MM.1S (cell line): ENCODE measurements around the gene LOXL1.
A peak's percentile ranks its signal among the peaks of the same experiment; 100 is the strongest.

Source experiments
- DNase-seq: peaks from one replicate; pipeline ENCODE4 v3.0.0-alpha.2; 2015
- H2AFZ ChIP-seq: fragments of 300-600 bp; sonication (generic); 2 replicates; pipeline ENCODE4 v1.6.0; 2016; ENCODE audit warnings: antibody characterized with exemption, low read length
- H3F3A ChIP-seq: fragments of 300-600 bp; sonication (generic); 2 replicates; pipeline ENCODE4 v1.6.1; 2016; ENCODE audit warnings: mild to moderate bottlenecking, antibody characterized with exemption, low read length, moderate library complexity, mixed read lengths; ENCODE audit not compliant: insufficient read depth
- H3K27ac ChIP-seq: fragments of 300-600 bp; sonication (generic); 2 replicates; pipeline ENCODE4 v1.5.1; 2016; ENCODE audit warnings: mild to moderate bottlenecking, low read length
- H3K27me3 ChIP-seq: fragments of 300-600 bp; sonication (generic); replicated peaks from 2 replicates; pipeline ENCODE4 v1.6.0; 2016; ENCODE audit warnings: low read length; ENCODE audit not compliant: insufficient read depth
- H3K36me3 ChIP-seq: fragments of 300-600 bp; sonication (generic); replicated peaks from 2 replicates; pipeline ENCODE4 v1.6.1; 2016; ENCODE audit warnings: mild to moderate bottlenecking, low read length, mixed read lengths; ENCODE audit not compliant: insufficient read depth
- H3K4me1 ChIP-seq: fragments of 300-600 bp; sonication (generic); 2 replicates; pipeline ENCODE4 v1.6.1; 2016; ENCODE audit warnings: low read length, mixed read lengths
- H3K4me2 ChIP-seq: fragments of 300-600 bp; sonication (generic); 2 replicates; pipeline ENCODE4 v1.6.0; 2016; ENCODE audit warnings: low read depth, low read length
- H3K4me3 ChIP-seq: fragments of 300-600 bp; sonication (generic); 2 replicates; pipeline ENCODE4 v1.5.1; 2016; ENCODE audit warnings: low read length, mixed read lengths
- H3K79me2 ChIP-seq: fragments of 300-600 bp; sonication (generic); 2 replicates; pipeline ENCODE4 v1.6.1; 2016; ENCODE audit warnings: mixed run types, low read length, mixed read lengths
- H3K9ac ChIP-seq: fragments of 300-600 bp; sonication (generic); 2 replicates; pipeline ENCODE4 v1.6.1; 2016; ENCODE audit warnings: low read length, mixed read lengths
- H3K9me2 ChIP-seq: fragments of 300-600 bp; sonication (generic); replicated peaks from 2 replicates; pipeline ENCODE4 v1.6.1; 2016; ENCODE audit warnings: mild to moderate bottlenecking, low read length, mixed read lengths; ENCODE audit not compliant: insufficient read depth
- H3K9me3 ChIP-seq: fragments of 300-600 bp; sonication (generic); replicated peaks from 2 replicates; pipeline ENCODE4 v1.6.1; 2016; ENCODE audit warnings: mild to moderate bottlenecking, low read length, mixed read lengths; ENCODE audit not compliant: insufficient read depth
- H4K20me1 ChIP-seq: fragments of 300-600 bp; sonication (generic); 2 replicates; pipeline ENCODE4 v1.6.1; 2016; ENCODE audit warnings: mild to moderate bottlenecking, low read length, moderate library complexity, mixed read lengths; ENCODE audit not compliant: insufficient read depth
- EZH2 ChIP-seq: fragments of 300-600 bp; sonication (generic); optimal IDR thresholded peaks from 2 replicates; pipeline ENCODE3; 2017; ENCODE audit warnings: low read depth, mild to moderate bottlenecking, antibody characterized with exemption, low read length, mixed read lengths
- EZH2phosphoT487 ChIP-seq: fragments of 300-600 bp; sonication (generic); IDR thresholded peaks from 2 replicates; pipeline ENCODE4 v1.6.1; 2018; ENCODE audit warnings: antibody characterized with exemption, low read length
- TF ChIP-seq, protein P1 (sequence below): fragments of 300-600 bp; sonication (generic); IDR thresholded peaks from 2 replicates; pipeline ENCODE4 v1.5.1; 2016; ENCODE audit warnings: antibody characterized with exemption, low read length, mixed read lengths

The LOXL1 gene

GRCh38 chr15:73924171-73924921 is 1.9 kb upstream of the LOXL1 start:
- H3K27ac ChIP-seq = no peak overlapping the region
- no peaks in the 10 kb centered on the region for H3K36me3 ChIP-seq
- H3K9me3 ChIP-seq = no peaks in the 10 kb centered on the region
- no peaks in the 10 kb centered on the region for H3K4me1 ChIP-seq
- no peaks in the 10 kb centered on the region for H4K20me1 ChIP-seq
- TF ChIP-seq EZH2phosphoT487 = no peak
- no peak for TF ChIP-seq EZH2
- TF ChIP-seq, protein P1, sequence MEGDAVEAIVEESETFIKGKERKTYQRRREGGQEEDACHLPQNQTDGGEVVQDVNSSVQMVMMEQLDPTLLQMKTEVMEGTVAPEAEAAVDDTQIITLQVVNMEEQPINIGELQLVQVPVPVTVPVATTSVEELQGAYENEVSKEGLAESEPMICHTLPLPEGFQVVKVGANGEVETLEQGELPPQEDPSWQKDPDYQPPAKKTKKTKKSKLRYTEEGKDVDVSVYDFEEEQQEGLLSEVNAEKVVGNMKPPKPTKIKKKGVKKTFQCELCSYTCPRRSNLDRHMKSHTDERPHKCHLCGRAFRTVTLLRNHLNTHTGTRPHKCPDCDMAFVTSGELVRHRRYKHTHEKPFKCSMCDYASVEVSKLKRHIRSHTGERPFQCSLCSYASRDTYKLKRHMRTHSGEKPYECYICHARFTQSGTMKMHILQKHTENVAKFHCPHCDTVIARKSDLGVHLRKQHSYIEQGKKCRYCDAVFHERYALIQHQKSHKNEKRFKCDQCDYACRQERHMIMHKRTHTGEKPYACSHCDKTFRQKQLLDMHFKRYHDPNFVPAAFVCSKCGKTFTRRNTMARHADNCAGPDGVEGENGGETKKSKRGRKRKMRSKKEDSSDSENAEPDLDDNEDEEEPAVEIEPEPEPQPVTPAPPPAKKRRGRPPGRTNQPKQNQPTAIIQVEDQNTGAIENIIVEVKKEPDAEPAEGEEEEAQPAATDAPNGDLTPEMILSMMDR = no peak
- H3K4me2 ChIP-seq = no peak overlapping the region
- no peaks in the 10 kb centered on the region for H3F3A ChIP-seq
- H3K9ac ChIP-seq = no peak overlapping the region
- H2AFZ ChIP-seq = no peak overlapping the region
- no peak overlapping the region for H3K4me3 ChIP-seq
- peaks cover 34% of the 10 kb centered on the region for H3K27me3 ChIP-seq
- no peak for DNase-seq
- no peaks in the 10 kb centered on the region for H3K9me2 ChIP-seq
- H3K79me2 ChIP-seq = no peaks in the 10 kb centered on the region

GRCh38 chr15:73925848-73926218 is 429 bp upstream of the LOXL1 start:
- Histone ChIP-seq H3K79me2 (no peaks in the 10 kb centered on the region), H3K36me3 (no peaks in the 10 kb centered on the region), H4K20me1 (no peaks in the 10 kb centered on the region), H3F3A (no peaks in the 10 kb centered on the region), H3K9ac (no peak overlapping the region), H3K4me3 (no peak overlapping the region), H3K4me2 (no peak overlapping the region), H3K27ac (no peak overlapping the region), H3K4me1 (no peaks in the 10 kb centered on the region), H3K9me2 (no peaks in the 10 kb centered on the region), H2AFZ (no peak overlapping the region), H3K9me3 (no peaks in the 10 kb centered on the region), H3K27me3 (peaks cover 34% of the 10 kb centered on the region)
- TF ChIP-seq, protein P1 = no peak
- TF ChIP-seq EZH2phosphoT487 = no peak
- TF ChIP-seq EZH2 = no peak
- DNase-seq = no peak

DNA sequence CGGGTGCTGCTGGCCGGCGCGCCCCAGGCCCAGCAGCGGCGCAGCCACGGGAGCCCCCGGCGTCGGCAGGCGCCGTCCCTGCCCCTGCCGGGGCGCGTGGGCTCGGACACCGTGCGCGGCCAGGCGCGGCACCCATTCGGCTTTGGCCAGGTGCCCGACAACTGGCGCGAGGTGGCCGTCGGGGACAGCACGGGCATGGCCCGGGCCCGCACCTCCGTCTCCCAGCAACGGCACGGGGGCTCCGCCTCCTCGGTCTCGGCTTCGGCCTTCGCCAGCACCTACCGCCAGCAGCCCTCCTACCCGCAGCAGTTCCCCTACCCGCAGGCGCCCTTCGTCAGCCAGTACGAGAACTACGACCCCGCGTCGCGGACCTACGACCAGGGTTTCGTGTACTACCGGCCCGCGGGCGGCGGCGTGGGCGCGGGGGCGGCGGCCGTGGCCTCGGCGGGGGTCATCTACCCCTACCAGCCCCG is 777 bp downstream of the LOXL1 start:
- no peak overlapping the region for H2AFZ ChIP-seq
- DNase-seq = no peak
- H3K4me1 ChIP-seq = no peaks in the 10 kb centered on the region

More for the DNA sequence above, 777 bp downstream of the LOXL1 start:
- Histone ChIP-seq H3K4me3 (no peak overlapping the region), H3K9ac (no peak overlapping the region), H4K20me1 (no peaks in the 10 kb centered on the region), H3K4me2 (peak overlapping the region; percentile 62; the same call in 1 of the 2 replicates), H3K9me2 (no peaks in the 10 kb centered on the region), H3K27me3 (peaks cover 37% of the 10 kb centered on the region), H3K79me2 (no peaks in the 10 kb centered on the region), H3K27ac (no peak overlapping the region), H3K36me3 (no peaks in the 10 kb centered on the region), H3F3A (no peaks in the 10 kb centered on the region), H3K9me3 (no peaks in the 10 kb centered on the region)
- TF ChIP-seq, protein P1 = no peak
- TF ChIP-seq EZH2 (no peak), EZH2phosphoT487 (no peak)
